Transverse colon (tissue), 4 donors: ENCODE measurements around the gene SMAD6. TPM values are rescaled to one million over a fixed set of nuclear protein-coding genes. Genes with fewer than 3 reads are reported as not detected.

Experiments
- DNase-seq: peaks from one replicate; pipeline ENCODE4 v3.0.0-alpha.2; 2019
- H3K27ac ChIP-seq, 4 donors: fragments of 200-600 bp; sonication (generic); 2 replicates each; pipeline ENCODE4 v1.5.1; 2016 to 2018; ENCODE audit warnings: inconsistent platforms in 4 of 4
- H3K27me3 ChIP-seq: fragments of 200-600 bp; sonication (generic); 2 replicates; pipeline ENCODE4 v1.5.1; 2017; ENCODE audit warnings: inconsistent platforms
- H3K36me3 ChIP-seq, 4 donors: fragments of 200-600 bp; sonication (generic); 2 replicates each; pipeline ENCODE4 v1.5.1; 2017 to 2019; ENCODE audit warnings: inconsistent platforms in 4 of 4
- H3K4me1 ChIP-seq, 4 donors: fragments of 200-600 bp; sonication (generic); 2 replicates each; pipeline ENCODE4 v1.5.1; 2017 to 2020; ENCODE audit warnings: inconsistent platforms in 4 of 4
- H3K4me3 ChIP-seq, 4 donors: fragments of 200-600 bp; sonication (generic); 1 replicate in 1 of 4; 2 replicates in 3 of 4; pipeline versions ENCODE4 v1.5.1 to v1.6.1; 2017 to 2019; ENCODE audit warnings: inconsistent platforms in 4 of 4
- H3K9me3 ChIP-seq, 2 donors: fragments of 200-600 bp; sonication (generic); 2 replicates each; pipeline ENCODE4 v1.5.1; 2017 to 2019; ENCODE audit warnings: inconsistent platforms in 2 of 2
- EP300 ChIP-seq: sonication (generic); formaldehyde crosslinking; IDR thresholded peaks from one replicate; pipeline ENCODE4 v1.6.1; 2017; ENCODE audit warnings: antibody characterized with exemption, low read depth
- POLR2A ChIP-seq: fragments of 450-650 bp; IDR thresholded peaks from one replicate; pipeline ENCODE4 v1.6.1; 2016; ENCODE audit warnings: antibody characterized with exemption, mild to moderate bottlenecking, moderate library complexity
- POLR2AphosphoS5 ChIP-seq, 3 donors: sonication (generic); formaldehyde crosslinking; IDR thresholded peaks; one replicate each; pipeline ENCODE4 v1.6.1; 2016; ENCODE audit warnings: antibody characterized with exemption in 3 of 3
- WGBS, 2 donors: methylation state at CpG; one replicate each; pipeline ENCODE4 v1.1.5; 2018; ENCODE audit warnings: low coverage in 1 of 2; 5-methylcytosine and 5-hydroxymethylcytosine counted together
- in situ Hi-C, 4 donors: fragments of 200-750 bp; cut with MboI; loops; one replicate each; pipeline versions ENCODE4 v1.15.0 to v1.15.1; 2017; ENCODE audit warnings: low sequenced_read_pairs in 3 of 4, low pct_ligation_motif_present in 1 of 4, low pct_unique_long_range_greater_than_20kb in 1 of 4
- intact Hi-C: fragments of 100-400 bp; cut with DNase I; formaldehyde crosslinking; loops from one replicate; pipeline ENCODE4 v1.15.1; 2023; ENCODE audit warnings: low total_unique reads
- total RNA-seq, 4 donors: library from RNA; depleted of rRNA; stranded (reverse); fragments of >200 nt; gene quantifications; one replicate each; pipeline ENCODE4 v1.1.0, GENCODE V29; 2016
- TF ChIP-seq, protein P1 (sequence below), 5 experiments: fragments of 200-600 bp in 3 of 5; fragments of 450-650 bp in 2 of 5; sonication (generic) in 3 of 5; IDR thresholded peaks; 1 replicate in 2 of 5; 2 replicates in 3 of 5; pipeline ENCODE4 v1.5.1; 2016 to 2017; ENCODE audit warnings: antibody characterized with exemption in 5 of 5, inconsistent platforms in 3 of 5, mild to moderate bottlenecking in 2 of 5, moderate library complexity in 1 of 5

The SMAD6 gene
- total RNA-seq, 4 donors from 2014 or later, result 6.7 to 214 (median 9.3) TPM

- Histone ChIP-seq H3K27ac (no peak overlapping the region), H3K9me3 (no peaks in the 10 kb centered on the region), H3K4me1 (peaks cover 0 to 35% (median 5%) of the 10 kb centered on the region in 4 donors), H3K27me3 (no peaks in the 10 kb centered on the region), H3K4me3 (no peak overlapping the region), H3K36me3 (no peaks in the 10 kb centered on the region)
- intact Hi-C loops (no loop called here), in situ Hi-C loops (no loop called here)
- DNase-seq, result no peak
- TF ChIP-seq POLR2AphosphoS5 (IDR thresholded peaks at IDR 0.05), result no peak
- TF ChIP-seq EP300, result no peak
- TF ChIP-seq, protein P1, sequence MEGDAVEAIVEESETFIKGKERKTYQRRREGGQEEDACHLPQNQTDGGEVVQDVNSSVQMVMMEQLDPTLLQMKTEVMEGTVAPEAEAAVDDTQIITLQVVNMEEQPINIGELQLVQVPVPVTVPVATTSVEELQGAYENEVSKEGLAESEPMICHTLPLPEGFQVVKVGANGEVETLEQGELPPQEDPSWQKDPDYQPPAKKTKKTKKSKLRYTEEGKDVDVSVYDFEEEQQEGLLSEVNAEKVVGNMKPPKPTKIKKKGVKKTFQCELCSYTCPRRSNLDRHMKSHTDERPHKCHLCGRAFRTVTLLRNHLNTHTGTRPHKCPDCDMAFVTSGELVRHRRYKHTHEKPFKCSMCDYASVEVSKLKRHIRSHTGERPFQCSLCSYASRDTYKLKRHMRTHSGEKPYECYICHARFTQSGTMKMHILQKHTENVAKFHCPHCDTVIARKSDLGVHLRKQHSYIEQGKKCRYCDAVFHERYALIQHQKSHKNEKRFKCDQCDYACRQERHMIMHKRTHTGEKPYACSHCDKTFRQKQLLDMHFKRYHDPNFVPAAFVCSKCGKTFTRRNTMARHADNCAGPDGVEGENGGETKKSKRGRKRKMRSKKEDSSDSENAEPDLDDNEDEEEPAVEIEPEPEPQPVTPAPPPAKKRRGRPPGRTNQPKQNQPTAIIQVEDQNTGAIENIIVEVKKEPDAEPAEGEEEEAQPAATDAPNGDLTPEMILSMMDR (IDR thresholded peaks at IDR 0.05), result no peak
- no peak for TF ChIP-seq POLR2A
- WGBS, 2 donors, result 95% methylated on average over 8 of the region's 8 CpGs; no CpG with 5 or more reads in 1 of the 2 donors
Observed at GRCh38 chr15:66747223-66747622, 45.2 kb downstream of the SMAD6 start.

DNA sequence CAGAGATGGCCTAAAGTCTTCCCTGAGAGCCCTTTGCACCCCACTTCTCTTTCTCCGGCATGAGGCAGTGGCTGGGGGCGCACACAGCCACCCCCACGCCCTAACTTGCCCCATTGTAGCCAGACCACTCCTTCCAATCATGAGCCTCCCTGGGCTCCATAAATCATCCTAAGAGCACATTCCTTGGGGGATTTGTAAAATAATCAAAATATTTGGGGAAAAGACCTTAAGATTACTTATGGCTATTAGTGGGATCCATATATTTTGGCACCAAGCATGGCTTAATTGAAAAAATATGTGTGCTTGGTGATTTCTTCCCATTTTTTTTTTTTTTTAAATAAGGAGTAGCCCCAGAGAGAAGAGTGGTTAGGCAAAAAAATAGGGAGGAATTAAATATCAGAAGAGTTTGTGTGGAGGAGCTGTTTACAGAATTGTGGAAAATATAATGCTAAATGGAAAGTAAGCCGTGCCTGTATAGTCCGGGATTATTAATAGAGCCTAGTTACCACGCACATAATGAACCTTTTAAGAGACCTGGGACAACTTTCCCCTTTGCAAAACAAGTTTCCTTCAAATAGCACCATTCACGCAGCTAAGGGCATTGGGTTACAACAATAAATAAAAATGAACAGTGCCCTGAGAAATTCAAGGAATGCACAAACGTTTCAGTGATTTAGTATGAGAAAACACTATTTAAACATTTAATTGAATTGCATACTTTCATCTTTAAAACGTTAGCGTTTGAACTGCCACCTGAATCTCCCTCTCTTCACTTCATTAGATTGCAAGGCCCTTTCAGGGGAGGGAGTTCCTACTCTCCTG, 46.1 kb downstream of the SMAD6 start:
- DNase-seq, result no peak
- Histone ChIP-seq H3K9me3 (no peaks in the 10 kb centered on the region), H3K27ac (no peak overlapping the region), H3K36me3 (no peaks in the 10 kb centered on the region), H3K4me1 (peaks cover 0 to 35% (median 5%) of the 10 kb centered on the region in 4 donors), H3K27me3 (no peaks in the 10 kb centered on the region), H3K4me3 (no peak overlapping the region)
- 55 to 60% methylated on average over 10 of the region's 10 CpGs for WGBS, 2 donors
- TF ChIP-seq POLR2A, result no peak
- no peak for TF ChIP-seq POLR2AphosphoS5 (IDR thresholded peaks at IDR 0.05)
- TF ChIP-seq, protein P1 (IDR thresholded peaks at IDR 0.05), result no peak
- no peak for TF ChIP-seq EP300
- intact Hi-C loops (no loop called here), in situ Hi-C loops (no loop called here)

DNA sequence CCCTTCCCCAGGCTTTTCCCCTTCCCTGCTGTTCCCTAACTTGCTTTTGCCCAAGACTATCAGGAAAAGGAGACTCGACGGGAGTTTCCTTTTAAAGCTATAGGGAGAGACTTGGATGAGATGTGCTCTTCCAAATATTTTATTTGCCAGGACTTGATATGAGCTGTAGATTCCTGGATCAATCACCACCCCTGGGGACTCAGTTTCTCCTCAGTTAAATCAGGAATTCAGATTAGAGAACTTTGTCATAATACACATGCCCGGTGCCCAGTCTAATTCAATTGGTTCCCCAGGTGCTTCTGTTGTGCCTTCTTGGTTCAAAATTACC, 46.6 kb downstream of the SMAD6 start:
- no peaks in the 10 kb centered on the region for H3K27me3 ChIP-seq
- WGBS, 2 donors, result 74 to 75% methylated on average over 2 to 3 of the region's 3 CpGs
- in situ Hi-C loops, result no loop called here
- H3K4me1 ChIP-seq, result peaks cover 0 to 35% (median 5%) of the 10 kb centered on the region in 4 donors
- TF ChIP-seq POLR2AphosphoS5 (IDR thresholded peaks at IDR 0.05), result no peak
- TF ChIP-seq EP300, result no peak
- TF ChIP-seq POLR2A, result no peak
- TF ChIP-seq, protein P1 (IDR thresholded peaks at IDR 0.05), result no peak
- H3K36me3 ChIP-seq, result no peaks in the 10 kb centered on the region
- no peak overlapping the region for H3K27ac ChIP-seq
- H3K4me3 ChIP-seq, result no peak overlapping the region
- no peaks in the 10 kb centered on the region for H3K9me3 ChIP-seq
- no peak for DNase-seq
- intact Hi-C loops, result no loop called here

GRCh38 chr15:66749841-66750575, 48.0 kb downstream of the SMAD6 start:
- TF ChIP-seq POLR2AphosphoS5 (IDR thresholded peaks at IDR 0.05), result no peak
- TF ChIP-seq, protein P1 (IDR thresholded peaks at IDR 0.05), result no peak
- no peak for TF ChIP-seq EP300
- no peak for TF ChIP-seq POLR2A
- intact Hi-C loops (no loop called here), in situ Hi-C loops (loop anchor here in 1 of 4 donors (25.0 kb wide), 1 partner anchor 138 kb away; no protein-coding TSS in a partner anchor)
- Histone ChIP-seq H3K4me1 (peaks cover 0 to 24% (median 5%) of the 10 kb centered on the region in 4 donors), H3K27me3 (no peaks in the 10 kb centered on the region), H3K9me3 (no peaks in the 10 kb centered on the region), H3K36me3 (peaks cover 0 to 2% (median 0%) of the 10 kb centered on the region in 4 donors), H3K27ac (no peak overlapping the region), H3K4me3 (no peak overlapping the region)
- 82 to 93% methylated on average over 3 to 8 of the region's 8 CpGs for WGBS, 2 donors
- no peak for DNase-seq
